DND-41 (cell line): Measurements from ENCODE around the gene GID8.

Experiments used
- CTCF ChIP-seq: IDR thresholded peaks from 2 replicates; pipeline ENCODE4 v1.5.1; 2012; ENCODE audit warnings: borderline replicate concordance, low read length, moderate library complexity, mild to moderate bottlenecking; ENCODE audit not compliant: poor library complexity, severe bottlenecking; ENCODE audit errors: extremely low read depth
- EZH2 ChIP-seq: IDR thresholded peaks from 3 replicates; pipeline ENCODE4 v1.6.1; 2012; ENCODE audit warnings: borderline replicate concordance, low read depth, mild to moderate bottlenecking, moderate library complexity, low read length, inconsistent platforms; ENCODE audit not compliant: severe bottlenecking

- TF ChIP-seq CTCF, result no peak
- TF ChIP-seq EZH2, result no peak
Measured at GRCh38 chr20:62945771-62946339, 7.9 kb downstream of the GID8 start.
